Measurements from ENCODE around the gene CLCN3.

Gene CLCN3

GRCh38 chr4:169741569-169741968 is 121.2 kb downstream of the CLCN3 start:
- Histone ChIP-seq H3K4me2 (ENCODE audit: low read depth, low read length, poor library complexity, severe bottlenecking) (no peak overlapping the region), H3K4me3 (ENCODE audit: low read length, poor library complexity, severe bottlenecking) (no peak overlapping the region), H3K9me3 (ENCODE audit: insufficient read depth, low read depth, low read length) (no peaks in the 10 kb centered on the region), H2AFZ (ENCODE audit: low read length) (no peak overlapping the region), H3K27me3 (ENCODE audit: insufficient read depth, low read length, poor library complexity, severe bottlenecking) (no peaks in the 10 kb centered on the region), H4K20me1 (ENCODE audit: insufficient read depth, low read length, poor library complexity, severe bottlenecking) (no peaks in the 10 kb centered on the region), H3K36me3 (ENCODE audit: insufficient read depth, low read length) (peaks cover 19% of the 10 kb centered on the region; the same call in 1 of the 2 replicates), H3K9ac (ENCODE audit: low read depth, low read length, poor library complexity, severe bottlenecking) (no peak overlapping the region), H3K9me2 (replicated peaks; ENCODE audit: low read depth, low read length) (no peaks in the 10 kb centered on the region), H3F3A (ENCODE audit: low read depth) (no peaks in the 10 kb centered on the region), H3K4me1 (ENCODE audit: insufficient read depth, low read length, poor library complexity, severe bottlenecking) (no peaks in the 10 kb centered on the region), H3K79me2 (ENCODE audit: insufficient read depth, low read length) (no peaks in the 10 kb centered on the region)
- TF ChIP-seq CTCF (conservative IDR thresholded peaks at IDR 0.05; ENCODE audit: low read length): no peak
- no peak for TF ChIP-seq EZH2phosphoT487 (IDR thresholded peaks at IDR 0.05; ENCODE audit: borderline replicate concordance)

GRCh38 chr4:169744601-169745000 is 124.2 kb downstream of the CLCN3 start:
- no peaks in the 10 kb centered on the region for H3K9me3 ChIP-seq (ENCODE audit: insufficient read depth, low read depth, low read length)
- H3K4me2 ChIP-seq (ENCODE audit: low read depth, low read length, poor library complexity, severe bottlenecking): no peak overlapping the region
- H2AFZ ChIP-seq (ENCODE audit: low read length): no peak overlapping the region
- H4K20me1 ChIP-seq (ENCODE audit: insufficient read depth, low read length, poor library complexity, severe bottlenecking): no peaks in the 10 kb centered on the region
- H3K4me1 ChIP-seq (ENCODE audit: insufficient read depth, low read length, poor library complexity, severe bottlenecking): peaks cover 3% of the 10 kb centered on the region
- no peak overlapping the region for H3K4me3 ChIP-seq (ENCODE audit: low read length, poor library complexity, severe bottlenecking)
- H3K79me2 ChIP-seq (ENCODE audit: insufficient read depth, low read length): no peaks in the 10 kb centered on the region
- no peaks in the 10 kb centered on the region for H3K27me3 ChIP-seq (ENCODE audit: insufficient read depth, low read length, poor library complexity, severe bottlenecking)
- no peaks in the 10 kb centered on the region for H3F3A ChIP-seq (ENCODE audit: low read depth)
- H3K9me2 ChIP-seq (replicated peaks; ENCODE audit: low read depth, low read length): no peaks in the 10 kb centered on the region
- H3K9ac ChIP-seq (ENCODE audit: low read depth, low read length, poor library complexity, severe bottlenecking): no peak overlapping the region
- TF ChIP-seq EZH2phosphoT487 (IDR thresholded peaks at IDR 0.05; ENCODE audit: borderline replicate concordance) (no peak), CTCF (conservative IDR thresholded peaks at IDR 0.05; ENCODE audit: low read length) (no peak)
- peaks cover 25% of the 10 kb centered on the region; the same call in 1 of the 2 replicates for H3K36me3 ChIP-seq (ENCODE audit: insufficient read depth, low read length)

- Histone ChIP-seq H3F3A (ENCODE audit: low read depth) (no peaks in the 10 kb centered on the region), H3K36me3 (ENCODE audit: insufficient read depth, low read length) (peaks cover 25% of the 10 kb centered on the region; the same call in 1 of the 2 replicates), H3K9me3 (ENCODE audit: insufficient read depth, low read depth, low read length) (no peaks in the 10 kb centered on the region), H3K79me2 (ENCODE audit: insufficient read depth, low read length) (peaks cover 3% of the 10 kb centered on the region; the same call in 1 of the 2 replicates), H3K4me1 (ENCODE audit: insufficient read depth, low read length, poor library complexity, severe bottlenecking) (peaks cover 3% of the 10 kb centered on the region), H2AFZ (ENCODE audit: low read length) (no peak overlapping the region), H4K20me1 (ENCODE audit: insufficient read depth, low read length, poor library complexity, severe bottlenecking) (no peaks in the 10 kb centered on the region), H3K4me2 (ENCODE audit: low read depth, low read length, poor library complexity, severe bottlenecking) (no peak overlapping the region), H3K27me3 (ENCODE audit: insufficient read depth, low read length, poor library complexity, severe bottlenecking) (no peaks in the 10 kb centered on the region), H3K9ac (ENCODE audit: low read depth, low read length, poor library complexity, severe bottlenecking) (no peak overlapping the region), H3K9me2 (replicated peaks; ENCODE audit: low read depth, low read length) (no peaks in the 10 kb centered on the region), H3K4me3 (ENCODE audit: low read length, poor library complexity, severe bottlenecking) (no peak overlapping the region)
- no peak for TF ChIP-seq EZH2phosphoT487 (IDR thresholded peaks at IDR 0.05; ENCODE audit: borderline replicate concordance)
- TF ChIP-seq CTCF (conservative IDR thresholded peaks at IDR 0.05; ENCODE audit: low read length): no peak
These were observed 124.9 kb downstream of the CLCN3 start for GRCh38 chr4:169745291-169745690.

All from Loucy (cell line).